ENCODE measurements around the gene NKPD1.

The NKPD1 gene

DNA sequence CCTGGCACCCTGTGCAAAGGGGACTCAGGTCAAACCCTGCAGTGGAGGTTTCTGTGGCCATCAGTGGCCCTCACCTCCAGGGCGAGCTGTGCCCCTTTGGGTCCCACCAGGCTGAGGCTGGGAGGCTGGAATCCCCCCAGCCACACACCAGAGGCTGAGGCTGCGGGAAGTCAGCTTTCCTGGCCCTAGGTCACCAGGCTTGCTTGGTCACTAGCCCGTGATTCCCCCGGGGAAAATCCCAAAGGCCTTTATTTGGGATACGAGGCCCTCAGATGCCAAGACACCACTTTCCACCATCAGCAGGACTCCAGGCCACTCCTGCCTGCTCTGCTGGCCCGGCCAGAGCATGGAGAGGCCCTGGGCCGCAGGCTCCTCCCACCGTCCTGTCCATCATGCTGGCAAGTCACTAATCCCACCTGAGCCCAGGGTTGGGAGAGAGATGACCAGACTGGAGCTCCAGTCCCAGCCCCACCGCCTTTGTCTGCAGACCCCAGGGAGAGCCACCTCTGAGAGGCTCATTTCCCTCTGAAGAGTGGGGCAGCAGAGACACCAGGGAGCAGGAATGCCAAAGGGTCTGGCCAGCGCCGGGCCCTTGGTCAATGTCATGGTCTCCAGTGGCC is 4.7 kb downstream of the NKPD1 start:
- no peak for DNase-seq (ENCODE audit: low read depth in 2 of 2)

GRCh38 chr19:45154064-45154827 is 6.5 kb downstream of the NKPD1 start:
- DNase-seq (ENCODE audit: low read depth in 2 of 2) = no peak

GRCh38 chr19:45153339-45154063 is 7.3 kb downstream of the NKPD1 start:
- DNase-seq (ENCODE audit: low read depth in 2 of 2) = no peak

DNA sequence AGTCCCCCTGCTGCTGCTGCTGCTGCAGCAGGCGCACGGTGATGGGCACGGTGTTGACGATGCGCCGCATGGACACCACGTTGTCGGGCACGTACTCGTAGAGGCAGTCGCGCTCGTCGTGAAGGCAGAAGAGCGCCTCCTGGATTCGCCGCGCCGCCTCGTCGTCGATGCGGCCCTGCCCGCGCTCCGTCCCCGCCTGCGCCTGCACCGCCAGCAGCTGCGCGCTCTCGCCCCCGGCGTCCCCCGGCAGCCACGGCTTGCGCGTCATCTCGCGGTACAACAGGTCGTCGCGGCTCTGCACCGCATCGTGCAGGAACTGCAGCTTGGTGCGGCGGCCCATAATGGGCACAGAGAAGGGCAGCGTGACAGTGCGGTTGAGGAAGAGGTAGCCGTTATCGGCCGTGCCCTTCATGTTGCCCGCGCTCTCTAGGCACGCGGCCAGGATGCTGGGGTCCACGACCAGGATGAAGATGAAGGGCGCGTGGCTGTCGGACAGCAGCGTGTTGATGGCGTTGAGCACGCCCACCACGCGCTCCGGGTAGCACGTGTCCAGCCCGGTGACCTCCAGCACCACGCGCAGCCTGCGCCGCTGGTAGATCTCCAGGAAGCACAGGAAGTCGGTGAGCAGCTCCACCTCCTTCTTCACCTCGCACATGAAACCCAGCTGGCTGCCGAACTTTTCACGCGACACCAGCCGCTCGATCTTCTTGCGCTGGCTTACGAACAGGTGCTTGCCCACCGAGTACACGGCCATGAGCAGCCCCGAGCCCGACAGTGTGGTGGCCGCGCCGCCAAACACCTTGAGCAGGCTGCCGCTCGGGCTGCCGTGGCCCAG is 8.1 kb downstream of the NKPD1 start:
- DNase-seq (ENCODE audit: low read depth in 2 of 2) = no peak

DNA sequence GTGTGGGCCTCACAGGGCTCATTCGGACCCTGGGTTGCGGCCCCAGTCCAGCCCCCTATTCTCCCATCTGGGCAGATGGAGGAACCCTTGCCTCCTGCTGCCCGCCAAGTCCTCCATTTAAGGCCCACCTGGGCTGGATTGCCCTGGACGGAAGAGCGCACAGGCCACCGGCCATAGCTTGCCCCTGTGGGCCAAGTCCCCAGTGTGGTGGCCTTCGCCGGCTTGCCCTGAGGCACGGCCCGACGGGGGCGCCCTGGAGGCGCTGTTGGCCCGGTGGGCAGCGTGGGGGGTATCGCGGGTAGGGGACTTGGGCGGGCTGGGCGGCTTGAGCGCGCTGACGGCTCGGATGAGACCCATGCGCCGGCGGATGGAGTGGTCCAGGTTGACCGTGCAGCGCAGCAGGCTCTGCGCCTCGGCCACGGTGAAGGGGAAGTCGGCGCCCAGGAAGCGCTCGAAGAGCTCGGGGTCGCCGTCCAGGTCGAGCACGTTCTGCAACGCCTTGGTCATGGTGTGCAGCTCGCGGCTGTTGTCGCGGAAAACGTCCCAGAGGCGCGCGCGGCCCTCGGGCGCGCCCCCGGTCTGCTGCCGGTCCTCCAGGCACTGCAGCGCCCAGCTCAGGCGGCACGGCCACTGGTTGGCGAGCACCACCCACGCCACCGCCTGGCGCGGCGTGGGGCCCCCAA is 8.8 kb downstream of the NKPD1 start:
- DNase-seq (ENCODE audit: low read depth in 2 of 2) = no peak

GRCh38 chr19:45151320-45151719 is 9.5 kb downstream of the NKPD1 start:
- DNase-seq (ENCODE audit: low read depth in 2 of 2) = no peak

GRCh38 chr19:45150751-45151281 is 10.0 kb downstream of the NKPD1 start:
- no peak for DNase-seq (ENCODE audit: low read depth in 2 of 2)

DNA sequence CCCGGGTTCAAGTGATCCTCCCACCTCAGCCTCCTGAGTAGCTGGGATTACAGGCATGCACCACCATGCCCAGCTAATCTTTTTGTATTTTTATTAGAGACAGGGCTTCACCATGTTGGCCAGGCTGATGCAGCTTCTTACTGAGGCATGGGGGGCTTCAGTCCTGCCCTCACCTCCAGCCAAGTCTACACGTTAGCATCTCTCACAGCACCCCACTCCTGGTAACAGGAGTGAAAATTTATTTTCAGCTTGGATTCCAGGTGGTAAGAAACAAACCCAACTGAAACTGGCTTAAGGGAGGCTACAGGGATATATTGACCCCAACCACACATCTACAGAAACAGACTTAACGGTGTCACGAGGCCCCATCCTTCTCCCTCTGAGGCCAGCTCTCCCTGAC is 10.6 kb downstream of the NKPD1 start:
- DNase-seq (ENCODE audit: low read depth in 2 of 2) = no peak

DNA sequence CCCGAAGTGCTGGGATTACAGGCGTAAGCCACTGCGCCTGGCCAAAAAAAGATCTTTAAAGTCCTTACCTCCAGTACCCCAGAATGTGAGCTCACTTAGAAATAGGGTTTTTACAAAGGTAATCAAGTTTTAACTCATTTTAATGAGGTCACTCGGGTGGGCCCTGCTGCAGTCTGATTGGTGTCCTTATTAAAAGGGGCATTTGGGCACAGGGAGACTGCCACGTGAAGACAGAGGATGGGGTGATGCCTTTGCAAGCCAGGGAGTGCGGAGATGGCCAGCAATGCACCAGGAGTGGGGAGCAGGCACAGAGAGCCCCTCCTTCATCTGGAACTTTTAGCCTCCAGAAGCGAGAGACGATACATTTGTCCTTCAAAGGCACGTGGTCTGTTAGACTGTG is 11.7 kb downstream of the NKPD1 start:
- no peak for DNase-seq (ENCODE audit: low read depth in 2 of 2)

- DNase-seq (ENCODE audit: low read depth in 2 of 2) = no peak
These were observed 12.7 kb downstream of the NKPD1 start for GRCh38 chr19:45147835-45148676.

- no peak for DNase-seq (ENCODE audit: low read depth in 2 of 2)
These were observed 14.0 kb downstream of the NKPD1 start for GRCh38 chr19:45146741-45147205.

DNA sequence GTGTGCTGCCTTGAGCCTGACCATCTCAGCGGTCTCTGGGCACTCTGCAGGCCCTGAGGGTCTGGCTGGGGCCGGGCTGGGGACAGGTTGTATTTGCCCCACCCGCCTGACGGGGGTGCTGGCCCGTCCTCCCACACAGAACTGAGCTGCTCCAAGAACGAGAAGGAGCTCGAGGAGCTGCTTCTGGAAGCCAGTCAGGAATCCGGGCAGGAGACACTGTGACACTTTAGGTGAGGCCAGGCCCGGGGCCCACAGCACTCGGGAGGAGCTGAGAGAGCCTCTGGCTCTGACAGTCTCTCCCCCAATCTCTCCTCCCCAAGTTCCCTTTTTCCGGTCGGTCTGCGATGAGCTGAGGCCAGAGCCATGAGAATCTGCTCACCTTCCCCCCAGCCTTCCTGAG is 14.5 kb downstream of the NKPD1 start:
- no peak for DNase-seq (ENCODE audit: low read depth in 2 of 2)

GRCh38 chr19:45145270-45146189 is 15.3 kb downstream of the NKPD1 start:
- no peak for DNase-seq (ENCODE audit: low read depth in 2 of 2)

DNA sequence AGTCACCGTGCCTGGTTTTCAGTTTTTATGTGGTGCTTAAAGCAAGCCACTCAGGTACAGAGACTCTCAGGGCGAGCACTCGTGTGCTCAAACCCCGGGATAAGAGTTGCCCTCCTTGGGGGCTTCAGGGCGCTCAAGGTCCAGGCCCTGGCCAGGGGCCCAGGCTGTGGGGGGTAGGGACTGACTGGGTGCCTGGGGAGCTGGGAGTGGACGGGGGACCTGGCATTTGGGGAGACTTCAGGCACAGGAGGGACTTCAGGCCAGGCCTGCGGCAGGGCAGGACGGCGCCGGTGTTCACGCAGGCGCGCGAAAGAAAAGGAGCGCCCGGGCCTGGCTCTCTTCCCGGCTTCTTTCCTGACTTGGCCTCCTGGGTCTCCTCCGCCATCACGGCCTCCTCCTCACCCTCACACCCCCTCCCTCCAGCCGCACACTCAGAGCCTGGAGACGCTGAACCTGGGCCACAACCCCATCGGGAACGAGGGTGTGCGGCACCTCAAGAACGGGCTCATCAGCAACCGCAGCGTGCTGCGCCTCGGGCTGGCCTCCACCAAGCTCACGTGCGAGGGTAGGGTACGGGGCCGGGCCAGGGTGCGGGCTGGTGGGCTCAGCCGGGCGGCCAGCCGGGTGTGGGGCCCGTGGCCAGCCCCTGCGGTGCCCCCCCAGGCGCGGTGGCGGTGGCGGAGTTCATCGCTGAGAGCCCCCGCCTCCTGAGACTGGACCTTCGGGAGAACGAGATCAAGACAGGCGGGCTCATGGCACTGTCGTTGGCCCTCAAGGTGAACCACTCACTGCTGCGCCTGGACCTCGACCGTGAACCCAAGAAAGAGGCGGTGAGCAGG is 16.1 kb downstream of the NKPD1 start:
- no peak for DNase-seq (ENCODE audit: low read depth in 2 of 2)

- no peak for DNase-seq (ENCODE audit: low read depth in 2 of 2)
These were observed 18.1 kb downstream of the NKPD1 start for GRCh38 chr19:45142726-45143110.

- DNase-seq (ENCODE audit: low read depth in 2 of 2) = no peak
These were observed 18.6 kb downstream of the NKPD1 start for GRCh38 chr19:45142016-45142725.

GRCh38 chr19:45141203-45141900 is 19.4 kb downstream of the NKPD1 start:
- no peak for DNase-seq (ENCODE audit: low read depth in 2 of 2)
